Activated CD8-positive, alpha-beta memory T cell treated with anti-CD3 and anti-CD28 coated beads for 48 hours (primary cell): ENCODE results near the gene THSD4.

Experiments
- DNase-seq, 3 experiments: peaks; one replicate each; pipeline ENCODE4 v3.0.0-alpha.2; 2020; ENCODE audit warnings: low read depth in 2 of 3, low spot score in 2 of 3

THSD4 gene

GRCh38 chr15:71798641-71799040, 683.4 kb downstream of the THSD4 start:
- no peak for DNase-seq

GRCh38 chr15:71800190-71800589, 684.9 kb downstream of the THSD4 start:
- DNase-seq = no peak

GRCh38 chr15:71800835-71801745, 685.8 kb downstream of the THSD4 start:
- no peak for DNase-seq

- no peak for DNase-seq
Measured at GRCh38 chr15:71801935-71802655, 686.8 kb downstream of the THSD4 start.

GRCh38 chr15:71802770-71803169, 687.5 kb downstream of the THSD4 start:
- no peak for DNase-seq

GRCh38 chr15:71804226-71804625, 689.0 kb downstream of the THSD4 start:
- no peak for DNase-seq

- no peak for DNase-seq
Measured at GRCh38 chr15:71804695-71805470, 689.6 kb downstream of the THSD4 start.

- DNase-seq = no peak
Measured at GRCh38 chr15:71806452-71806931, 691.2 kb downstream of the THSD4 start.

GRCh38 chr15:71807125-71807629, 691.9 kb downstream of the THSD4 start:
- DNase-seq = no peak

- DNase-seq = no peak
Measured at GRCh38 chr15:71807691-71808091, 692.4 kb downstream of the THSD4 start.

- no peak for DNase-seq
Measured at GRCh38 chr15:71808311-71809020, 693.2 kb downstream of the THSD4 start.

GRCh38 chr15:71809346-71809745, 694.1 kb downstream of the THSD4 start:
- no peak for DNase-seq

GRCh38 chr15:71810256-71811035, 695.2 kb downstream of the THSD4 start, which contains the start of gene NR2E3:
Gene NR2E3 (plus strand): TSS chr15:71810554. CDS start chr15:71810744, 190 bp downstream.
- DNase-seq = no peak

- DNase-seq = no peak
Measured at GRCh38 chr15:71811036-71811736, 695.9 kb downstream of the THSD4 start.

- DNase-seq = no peak
Measured at GRCh38 chr15:71811752-71812735, 696.8 kb downstream of the THSD4 start.

GRCh38 chr15:71812966-71813722, 697.9 kb downstream of the THSD4 start:
- no peak for DNase-seq
